ENCODE measurements around the gene DUSP8. TPM values are rescaled to one million over a fixed set of nuclear protein-coding genes. Genes with fewer than 3 reads are reported as not detected.

Gene DUSP8
- total and polyA plus RNA-seq, 9 of the 15 experiments (the other 6 are each of a cell fraction or from before 2014, with no cell fraction given): 0.14 to 2.0 (median 0.86) TPM; not detected in 2

GRCh38 chr11:1513326-1514296 is 58.5 kb downstream of the DUSP8 start:
- in situ Hi-C loops (cut with MboI) (no loop called here), intact Hi-C loops (cut with micrococcal nuclease) (no loop called here)
- no peak overlapping the region for H3K27ac ChIP-seq (ENCODE audit: extremely low read depth, low read depth, low read length)
- H2AFZ ChIP-seq (ENCODE audit: low read depth, low read length): no peak overlapping the region
- no TSS peak for BruUV-seq (replicated peaks)
- H3K9me3 ChIP-seq (replicated peaks; ENCODE audit: control insufficient read depth, insufficient read depth, low read depth, low read length): no peaks in the 10 kb centered on the region
- peaks cover 17% of the 10 kb centered on the region; the same call in 2 of the 3 replicates for H3K79me2 ChIP-seq (ENCODE audit: control insufficient read depth, insufficient read depth, low read length)
- peaks cover 9 to 47% of the 10 kb centered on the region in 2 experiments for H3K4me1 ChIP-seq (replicated peaks in 1 of 2; ENCODE audit: control insufficient read depth in 2 of 2, insufficient read depth in 2 of 2, low read length in 2 of 2)
- H4K20me1 ChIP-seq (replicated peaks; ENCODE audit: control insufficient read depth, insufficient read depth, low read length): peaks cover 82% of the 10 kb centered on the region
- no peak overlapping the region for H3K4me2 ChIP-seq (ENCODE audit: insufficient read depth, low read length)
- peaks cover 17% of the 10 kb centered on the region for H3K9me1 ChIP-seq (ENCODE audit: control insufficient read depth, insufficient read depth, low read length)
- no peaks in the 10 kb centered on the region for H3K36me3 ChIP-seq (ENCODE audit: control insufficient read depth, insufficient read depth, low read length)
- CTCF ChIA-PET (ENCODE audit: low intra/inter-chr PET ratio): interaction anchor here (2.7 kb wide), 1 partner anchor 311 kb away, joined by 15 read pairs; no protein-coding TSS in a partner anchor
- POLR2A ChIA-PET: interaction anchor here (1.4 kb wide), 1 partner anchor 10 kb away, joined by 5 read pairs; no protein-coding TSS in a partner anchor
- FAIRE-seq (no peak), ATAC-seq (no peak), DNase-seq (ENCODE audit: extremely low read depth in 1 of 4, low spot score in 3 of 4) (no peak)
- no peaks in the 10 kb centered on the region for H3K27me3 ChIP-seq (ENCODE audit: control insufficient read depth in 2 of 2, insufficient read depth in 2 of 2, low read length in 2 of 2)
- H3K4me3 ChIP-seq: no peak overlapping the region
- no peak overlapping the region for H3K9ac ChIP-seq (ENCODE audit: insufficient read depth in 1 of 2, low read depth in 2 of 2, low read length in 2 of 2)
- 75% methylated on average over 22 of the region's 23 CpGs for WGBS (ENCODE audit: insufficient coverage, low coverage, missing lambda C conversion rate)
- TF ChIP-seq PTRF (tag; IDR thresholded peaks at IDR 0.05) (no peak), FUS (optimal IDR thresholded peaks at IDR 0.05; ENCODE audit: low read depth, low read length) (no peak), SMAD3 (CRISPR knock-in tag; conservative IDR thresholded peaks at IDR 0.05) (no peak), ETS1 (conservative IDR thresholded peaks at IDR 0.05; ENCODE audit: control insufficient read depth, low read depth, low read length) (no peak), ZBTB2 (IDR thresholded peaks at IDR 0.05) (no peak), PTBP1 (IDR thresholded peaks at IDR 0.05; ENCODE audit: low read depth, low read length) (no peak), CSDE1 (IDR thresholded peaks at IDR 0.05) (no peak), ZNF354B (CRISPR knock-in tag; IDR thresholded peaks at IDR 0.05) (no peak), ZBTB1 (CRISPR knock-in tag; IDR thresholded peaks at IDR 0.05; ENCODE audit: borderline replicate concordance, low read depth) (no peak), DEAF1 (CRISPR knock-in tag; IDR thresholded peaks at IDR 0.05) (no peak), ZNF347 (CRISPR knock-in tag; IDR thresholded peaks at IDR 0.05; ENCODE audit: low read depth) (no peak), FOSL1 (tag; conservative IDR thresholded peaks at IDR 0.05) (no peak), RBFOX2 (IDR thresholded peaks at IDR 0.05; ENCODE audit: low read depth, low read length) (no peak), USF2 (CRISPR knock-in tag; IDR thresholded peaks at IDR 0.05) (no peak), KDM1A (IDR thresholded peaks at IDR 0.05) (no peak)
